Nephron (organoid): Measurements from ENCODE around the gene ASB2.

Experiments used
- H3K27ac Mint-ChIP-seq, 3 experiments: 2 replicates each; pipeline ENCODE4 v1.8.0; 2020; ENCODE audit warnings: mixed read lengths in 3 of 3, mild to moderate bottlenecking in 2 of 3, moderate library complexity in 1 of 3
- H3K27me3 Mint-ChIP-seq: 2 replicates; pipeline ENCODE4 v1.8.0; 2021; ENCODE audit warnings: low read depth, mild to moderate bottlenecking, moderate library complexity, mixed read lengths
- H3K36me3 Mint-ChIP-seq: 2 replicates; pipeline ENCODE4 v1.8.0; 2020; ENCODE audit warnings: low read depth, mixed read lengths
- H3K4me1 Mint-ChIP-seq: 2 replicates; pipeline ENCODE4 v1.8.0; 2020; ENCODE audit warnings: mixed read lengths
- H3K4me3 Mint-ChIP-seq, 3 experiments: 2 replicates each; pipeline ENCODE4 v1.8.0; 2020; ENCODE audit warnings: mild to moderate bottlenecking in 3 of 3, mixed read lengths in 3 of 3, moderate library complexity in 2 of 3
- H3K9me3 Mint-ChIP-seq: 2 replicates; pipeline ENCODE4 v1.8.0; 2020; ENCODE audit warnings: mixed read lengths
- CTCF ChIP-seq, 3 experiments: fragments of 200-600 bp; sonication (generic); IDR thresholded peaks; one replicate each; pipeline ENCODE4 v1.5.0; 2021; ENCODE audit warnings: antibody characterized with exemption in 3 of 3; ENCODE audit not compliant: unreplicated experiment in 3 of 3

Gene ASB2

GRCh38 chr14:93929048-93929535 lies 47.3 kb downstream of the ASB2 start:
- peaks cover 7% of the 10 kb centered on the region for H3K27me3 Mint-ChIP-seq
- no peaks in the 10 kb centered on the region for H3K36me3 Mint-ChIP-seq
- no peak for TF ChIP-seq CTCF (IDR thresholded peaks at IDR 0.05; ENCODE audit: unreplicated experiment in 3 of 3)
- H3K4me3 Mint-ChIP-seq: no peak overlapping the region
- H3K27ac Mint-ChIP-seq: no peak overlapping the region
- no peaks in the 10 kb centered on the region for H3K9me3 Mint-ChIP-seq
- H3K4me1 Mint-ChIP-seq: no peaks in the 10 kb centered on the region

- Mint-ChIP-seq H3K4me1 (no peaks in the 10 kb centered on the region), H3K36me3 (no peaks in the 10 kb centered on the region), H3K27me3 (peaks cover 5% of the 10 kb centered on the region), H3K9me3 (no peaks in the 10 kb centered on the region), H3K27ac (no peak overlapping the region), H3K4me3 (no peak overlapping the region)
- no peak for TF ChIP-seq CTCF (IDR thresholded peaks at IDR 0.05; ENCODE audit: unreplicated experiment in 3 of 3)
Observed at GRCh38 chr14:93928184-93929047, 48.0 kb downstream of the ASB2 start.

- Mint-ChIP-seq H3K9me3 (no peaks in the 10 kb centered on the region), H3K4me1 (no peaks in the 10 kb centered on the region), H3K4me3 (no peak overlapping the region), H3K27ac (no peak overlapping the region), H3K27me3 (no peaks in the 10 kb centered on the region), H3K36me3 (no peaks in the 10 kb centered on the region)
- no peak for TF ChIP-seq CTCF (IDR thresholded peaks at IDR 0.05; ENCODE audit: unreplicated experiment in 3 of 3)
Observed at GRCh38 chr14:93927800-93928145, 48.6 kb downstream of the ASB2 start.

GRCh38 chr14:93926873-93927799 lies 49.2 kb downstream of the ASB2 start, which contains the start of gene FAM181A:
TSS of gene FAM181A (plus strand) at chr14:93927344. CDS start at chr14:93928286, 942 bp downstream.
- Mint-ChIP-seq H3K9me3 (no peaks in the 10 kb centered on the region), H3K27ac (peak within 1 kb of the TSS in 1 of 3 experiments; percentile 71), H3K4me3 (no peak within 1 kb of the TSS), H3K36me3 (no peaks in the 10 kb centered on the region), H3K4me1 (no peaks in the 10 kb centered on the region), H3K27me3 (no peaks in the 10 kb centered on the region)
- no peak for TF ChIP-seq CTCF (IDR thresholded peaks at IDR 0.05; ENCODE audit: unreplicated experiment in 3 of 3)

GRCh38 chr14:93926245-93926872 lies 50.0 kb downstream of the ASB2 start:
- Mint-ChIP-seq H3K9me3 (no peaks in the 10 kb centered on the region), H3K4me3 (no peak overlapping the region), H3K4me1 (no peaks in the 10 kb centered on the region), H3K27me3 (no peaks in the 10 kb centered on the region), H3K36me3 (no peaks in the 10 kb centered on the region), H3K27ac (peak overlapping the region in 1 of 3 experiments; percentile 71)
- TF ChIP-seq CTCF (IDR thresholded peaks at IDR 0.05; ENCODE audit: unreplicated experiment in 3 of 3): no peak
